ENCODE data around the gene PC. TPM values are rescaled to one million over a fixed set of nuclear protein-coding genes. Genes with fewer than 3 reads are reported as not detected.
A peak's percentile ranks its signal among the peaks of the same experiment; 100 is the strongest.

The PC gene
- total and polyA plus RNA-seq, 8 donors, result 7.9 to 27.4 (median 11.4) TPM

DNA sequence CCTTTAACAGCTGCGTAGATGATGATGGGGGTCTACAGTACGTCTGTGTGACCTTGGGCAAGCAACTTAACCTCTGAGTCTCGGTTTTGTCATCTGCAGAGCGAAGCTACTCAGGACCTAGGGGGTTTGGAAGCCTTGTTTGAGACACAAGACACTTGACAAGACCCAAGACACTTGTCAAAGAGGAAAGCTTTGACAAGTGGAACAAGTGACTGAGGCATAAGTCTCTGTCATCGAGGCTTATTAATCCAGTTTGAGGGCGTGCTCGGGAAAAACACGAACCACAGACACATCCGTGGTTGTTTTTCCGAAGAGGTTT, 732 bp upstream of the PC start:
- ATAC-seq (no peak), DNase-seq (no peak)

DNA sequence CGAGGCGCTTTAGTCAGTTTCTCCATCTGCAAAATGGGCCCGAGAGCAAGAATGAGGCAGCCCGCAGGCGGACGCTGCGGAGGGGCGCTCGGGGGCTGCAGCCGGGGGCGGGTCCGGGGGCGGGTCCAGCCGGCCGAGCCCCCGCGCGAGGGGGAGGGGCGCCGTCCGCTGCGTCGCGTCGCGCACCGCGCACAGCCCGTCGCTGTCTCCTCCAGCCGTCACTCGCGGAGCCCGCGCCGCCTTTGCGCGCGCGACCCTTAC, 282 bp downstream of the PC start:
- Histone ChIP-seq H3K4me3 (peak overlapping the region; percentile 46 to 56), H3K27ac (peak overlapping the region; percentile 53 to 74), H3K9me3 (no peaks in the 10 kb centered on the region), H3K27me3 (peaks cover 0 to 24% of the 10 kb centered on the region in 2 donors), H3K4me1 (peaks cover 0 to 23% of the 10 kb centered on the region in 2 donors), H3K36me3 (no peaks in the 10 kb centered on the region)
- TF ChIP-seq, protein P1, sequence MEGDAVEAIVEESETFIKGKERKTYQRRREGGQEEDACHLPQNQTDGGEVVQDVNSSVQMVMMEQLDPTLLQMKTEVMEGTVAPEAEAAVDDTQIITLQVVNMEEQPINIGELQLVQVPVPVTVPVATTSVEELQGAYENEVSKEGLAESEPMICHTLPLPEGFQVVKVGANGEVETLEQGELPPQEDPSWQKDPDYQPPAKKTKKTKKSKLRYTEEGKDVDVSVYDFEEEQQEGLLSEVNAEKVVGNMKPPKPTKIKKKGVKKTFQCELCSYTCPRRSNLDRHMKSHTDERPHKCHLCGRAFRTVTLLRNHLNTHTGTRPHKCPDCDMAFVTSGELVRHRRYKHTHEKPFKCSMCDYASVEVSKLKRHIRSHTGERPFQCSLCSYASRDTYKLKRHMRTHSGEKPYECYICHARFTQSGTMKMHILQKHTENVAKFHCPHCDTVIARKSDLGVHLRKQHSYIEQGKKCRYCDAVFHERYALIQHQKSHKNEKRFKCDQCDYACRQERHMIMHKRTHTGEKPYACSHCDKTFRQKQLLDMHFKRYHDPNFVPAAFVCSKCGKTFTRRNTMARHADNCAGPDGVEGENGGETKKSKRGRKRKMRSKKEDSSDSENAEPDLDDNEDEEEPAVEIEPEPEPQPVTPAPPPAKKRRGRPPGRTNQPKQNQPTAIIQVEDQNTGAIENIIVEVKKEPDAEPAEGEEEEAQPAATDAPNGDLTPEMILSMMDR (IDR thresholded peaks at IDR 0.05), result no peak
- DNase-seq (no peak), ATAC-seq (peak; percentile 41)
- intact Hi-C loops (cut with DNase I), result no loop called here

More for the DNA sequence above, 732 bp upstream of the PC start:
- Histone ChIP-seq H3K4me3 (peak overlapping the region in 1 of 2 donors; percentile 56), H3K27ac (peak overlapping the region; percentile 4 to 74), H3K36me3 (no peaks in the 10 kb centered on the region), H3K4me1 (peaks cover 0 to 23% of the 10 kb centered on the region in 2 donors), H3K9me3 (no peaks in the 10 kb centered on the region), H3K27me3 (peaks cover 0 to 24% of the 10 kb centered on the region in 2 donors)
- TF ChIP-seq, protein P1 (IDR thresholded peaks at IDR 0.05), result no peak
- intact Hi-C loops (cut with DNase I), result no loop called here

DNA sequence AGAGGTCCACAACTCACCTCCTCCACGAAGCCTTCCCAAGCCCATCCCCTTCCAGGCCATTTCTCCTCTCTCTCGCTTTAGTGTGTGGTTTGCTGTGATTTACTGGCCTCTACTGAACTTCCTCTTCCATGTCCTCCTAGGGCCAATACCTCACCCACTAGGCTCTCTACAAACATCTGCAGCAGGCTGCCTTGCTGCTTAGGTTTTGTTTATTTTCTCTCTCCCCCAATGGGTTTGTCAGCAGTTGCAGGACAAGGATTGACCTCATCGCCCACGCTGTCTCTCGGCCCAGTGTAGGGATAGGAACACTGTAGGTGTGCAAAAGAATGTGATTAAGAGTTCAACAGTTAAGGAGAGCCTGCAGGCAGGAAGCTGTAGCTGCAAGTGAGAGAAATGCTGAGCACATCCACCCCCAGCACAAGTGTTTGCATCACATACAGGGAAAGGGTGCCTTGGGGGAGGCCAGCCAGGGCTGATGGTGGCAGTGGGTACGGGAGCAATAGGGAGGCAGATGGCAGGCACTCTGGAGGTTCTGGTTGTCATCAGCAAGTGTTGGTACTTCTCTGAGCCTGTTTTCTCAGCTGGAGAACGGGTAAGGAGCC, 1.4 kb downstream of the PC start:
- intact Hi-C loops (cut with DNase I), result no loop called here
- Histone ChIP-seq H3K27me3 (peaks cover 0 to 24% of the 10 kb centered on the region in 2 donors), H3K27ac (no peak overlapping the region), H3K9me3 (no peaks in the 10 kb centered on the region), H3K36me3 (no peaks in the 10 kb centered on the region), H3K4me3 (no peak overlapping the region), H3K4me1 (peaks cover 0 to 23% of the 10 kb centered on the region in 2 donors)
- TF ChIP-seq, protein P1 (IDR thresholded peaks at IDR 0.05), result no peak
- ATAC-seq, result no peak
- DNase-seq, result peak in 2 of 4 donors; percentile 47 to 49

DNA sequence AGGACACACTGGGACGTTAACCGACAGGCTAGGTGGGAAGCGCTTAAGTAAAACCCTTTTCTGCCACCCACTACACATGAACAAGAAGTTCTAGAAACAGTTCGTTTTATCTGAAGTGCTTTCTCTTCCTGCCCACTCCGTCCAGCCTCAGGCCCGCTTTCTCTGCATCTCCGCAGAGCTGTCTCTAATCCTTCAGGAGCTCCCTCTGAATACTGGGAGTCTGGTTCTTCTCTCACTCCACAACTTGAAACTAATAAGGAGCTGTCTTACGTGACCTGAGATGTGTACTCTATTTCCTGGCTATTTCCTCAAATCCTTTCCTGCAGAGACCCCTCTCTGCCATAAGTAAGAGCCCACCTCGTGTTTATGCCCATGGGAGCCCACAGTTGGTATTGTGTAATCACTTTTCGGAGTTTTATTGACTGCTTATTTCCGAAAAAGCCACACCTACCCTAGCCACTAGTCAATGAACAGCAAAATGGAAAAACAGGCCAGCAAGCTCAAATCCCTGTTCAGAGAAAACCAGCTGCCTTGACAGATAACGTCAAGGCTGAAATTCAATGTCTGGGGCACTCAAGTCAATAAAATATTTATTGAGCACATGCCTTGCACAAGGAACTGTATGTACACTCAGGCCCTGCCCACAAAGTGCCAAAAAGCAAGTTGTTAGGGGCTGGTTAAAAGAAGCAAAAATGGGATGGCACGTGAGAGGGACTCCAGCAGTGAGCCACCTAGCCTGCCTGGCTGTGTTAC, 4.9 kb downstream of the PC start:
- DNase-seq (no peak), ATAC-seq (no peak)
- Histone ChIP-seq H3K27ac (no peak overlapping the region), H3K4me1 (peaks cover 0 to 14% of the 10 kb centered on the region in 2 donors), H3K9me3 (no peaks in the 10 kb centered on the region), H3K4me3 (no peak overlapping the region), H3K36me3 (no peaks in the 10 kb centered on the region), H3K27me3 (peaks cover 0 to 12% of the 10 kb centered on the region in 2 donors)
- intact Hi-C loops (cut with DNase I), result no loop called here
- TF ChIP-seq, protein P1 (IDR thresholded peaks at IDR 0.05), result no peak

DNA sequence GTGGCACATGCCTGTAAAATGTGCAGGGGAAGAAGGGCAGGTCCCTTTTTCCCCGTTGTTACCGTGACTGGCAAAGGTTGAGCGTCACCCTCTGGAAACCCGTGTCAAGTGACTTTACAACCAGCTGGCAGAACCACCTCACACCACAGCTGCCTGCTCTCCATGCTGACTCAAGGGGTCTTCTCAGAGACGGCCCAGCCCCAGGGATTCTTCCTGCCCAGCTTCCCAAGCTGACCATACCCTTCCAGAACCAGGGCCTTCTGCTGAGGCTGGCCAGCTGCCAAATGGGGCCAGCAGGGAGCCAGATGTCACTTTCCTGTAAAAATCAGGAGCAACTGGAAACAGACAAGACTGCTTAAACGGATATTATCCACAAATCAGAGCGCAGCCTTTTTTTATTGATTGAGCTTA, 6.3 kb downstream of the PC start:
- Histone ChIP-seq H3K4me3 (no peak overlapping the region), H3K27ac (no peak overlapping the region), H3K27me3 (no peaks in the 10 kb centered on the region), H3K36me3 (no peaks in the 10 kb centered on the region), H3K4me1 (peaks cover 0 to 6% of the 10 kb centered on the region in 2 donors), H3K9me3 (no peaks in the 10 kb centered on the region)
- intact Hi-C loops (cut with DNase I), result no loop called here
- TF ChIP-seq, protein P1 (IDR thresholded peaks at IDR 0.05), result no peak
- DNase-seq (no peak), ATAC-seq (no peak)
